GM21619 (cell line): ENCODE results near the gene RFX8.
"Not testable (repeated sequence)": the region's sequence is repeated elsewhere in the genome, so short reads cannot be mapped to it uniquely, and the experiment has no call there.

Source experiments
- ATAC-seq: cut with Tn5 transposase; IDR thresholded peaks from one replicate; pipeline ENCODE4 v1.9.1; 2021; ENCODE audit not compliant: unreplicated experiment

Gene RFX8

GRCh38 chr2:101474731-101475384 lies at the start of gene RFX8:
Gene RFX8, minus strand, starts transcription at chr2:101475112. Its CDS starts 8,264 bp downstream, at chr2:101466848.
- no peak for ATAC-seq

GRCh38 chr2:101521487-101521886 lies 46.6 kb upstream of the RFX8 start:
- ATAC-seq: no peak

GRCh38 chr2:101520246-101520645 lies 45.3 kb upstream of the RFX8 start:
- no peak for ATAC-seq

GRCh38 chr2:101518578-101519492 lies 43.9 kb upstream of the RFX8 start:
- no peak for ATAC-seq

- ATAC-seq: no peak
These were observed 42.9 kb upstream of the RFX8 start for GRCh38 chr2:101517758-101518271.

- ATAC-seq: no peak
These were observed 42.1 kb upstream of the RFX8 start for GRCh38 chr2:101516823-101517690.

- no peak for ATAC-seq
These were observed 41.4 kb upstream of the RFX8 start for GRCh38 chr2:101516349-101516748.

- no peak for ATAC-seq
These were observed 40.6 kb upstream of the RFX8 start for GRCh38 chr2:101515477-101515876.

GRCh38 chr2:101512993-101513392 lies 38.1 kb upstream of the RFX8 start:
- ATAC-seq: no peak

GRCh38 chr2:101511381-101511780 lies 36.5 kb upstream of the RFX8 start:
- ATAC-seq: no peak

- ATAC-seq: no peak
These were observed 34.8 kb upstream of the RFX8 start for GRCh38 chr2:101509499-101510284.

- no peak for ATAC-seq
These were observed 33.7 kb upstream of the RFX8 start for GRCh38 chr2:101508636-101509035.

GRCh38 chr2:101505276-101505675 lies 30.4 kb upstream of the RFX8 start:
- ATAC-seq: not testable (repeated sequence)

GRCh38 chr2:101504744-101505143 lies 29.8 kb upstream of the RFX8 start:
- not testable (repeated sequence) for ATAC-seq

- no peak for ATAC-seq
These were observed 27.2 kb upstream of the RFX8 start for GRCh38 chr2:101502095-101502494.

- ATAC-seq: no peak
These were observed 26.5 kb upstream of the RFX8 start for GRCh38 chr2:101501443-101501842.

GRCh38 chr2:101500860-101501259 lies 25.9 kb upstream of the RFX8 start:
- ATAC-seq: no peak

- ATAC-seq: no peak
These were observed 25.3 kb upstream of the RFX8 start for GRCh38 chr2:101500180-101500579.

GRCh38 chr2:101496279-101496678 lies 21.4 kb upstream of the RFX8 start:
- no peak for ATAC-seq

- no peak for ATAC-seq
These were observed 18.1 kb upstream of the RFX8 start for GRCh38 chr2:101492936-101493473.
